Astrocyte (in vitro differentiated cells and primary cell): ENCODE data around the gene SPRED2.

Source experiments
- EZH2 ChIP-seq: IDR thresholded peaks from 2 replicates; pipeline ENCODE4 v1.6.1; 2012; ENCODE audit warnings: mild to moderate bottlenecking, low read length, inconsistent platforms; ENCODE audit not compliant: insufficient read depth
- TF ChIP-seq, protein P1 (sequence below): IDR thresholded peaks from 2 replicates; pipeline ENCODE4 v1.5.1; 2011; ENCODE audit warnings: low read depth, mild to moderate bottlenecking, inconsistent platforms, low read length, moderate library complexity; ENCODE audit not compliant: insufficient read depth

DNA sequence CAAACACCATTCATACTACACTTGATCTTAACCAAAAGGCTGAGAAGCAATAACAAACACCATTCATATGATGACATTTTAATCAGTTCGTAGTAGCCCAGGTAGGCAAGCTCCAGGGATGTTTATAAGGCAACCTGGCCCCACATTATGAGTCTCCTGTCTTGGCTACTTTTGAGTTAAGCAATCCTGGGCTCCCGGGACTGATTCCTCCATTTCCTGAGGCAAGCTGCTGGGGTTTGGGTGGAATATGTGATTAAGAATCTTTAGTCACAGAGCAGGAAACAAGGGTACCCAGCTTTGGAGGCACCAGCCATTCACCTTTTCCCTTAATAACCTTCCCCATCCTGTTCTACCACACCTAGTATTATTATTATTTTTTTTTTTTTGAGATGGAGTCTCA lies 24.5 kb upstream of the SPRED2 start:
- TF ChIP-seq, protein P1, sequence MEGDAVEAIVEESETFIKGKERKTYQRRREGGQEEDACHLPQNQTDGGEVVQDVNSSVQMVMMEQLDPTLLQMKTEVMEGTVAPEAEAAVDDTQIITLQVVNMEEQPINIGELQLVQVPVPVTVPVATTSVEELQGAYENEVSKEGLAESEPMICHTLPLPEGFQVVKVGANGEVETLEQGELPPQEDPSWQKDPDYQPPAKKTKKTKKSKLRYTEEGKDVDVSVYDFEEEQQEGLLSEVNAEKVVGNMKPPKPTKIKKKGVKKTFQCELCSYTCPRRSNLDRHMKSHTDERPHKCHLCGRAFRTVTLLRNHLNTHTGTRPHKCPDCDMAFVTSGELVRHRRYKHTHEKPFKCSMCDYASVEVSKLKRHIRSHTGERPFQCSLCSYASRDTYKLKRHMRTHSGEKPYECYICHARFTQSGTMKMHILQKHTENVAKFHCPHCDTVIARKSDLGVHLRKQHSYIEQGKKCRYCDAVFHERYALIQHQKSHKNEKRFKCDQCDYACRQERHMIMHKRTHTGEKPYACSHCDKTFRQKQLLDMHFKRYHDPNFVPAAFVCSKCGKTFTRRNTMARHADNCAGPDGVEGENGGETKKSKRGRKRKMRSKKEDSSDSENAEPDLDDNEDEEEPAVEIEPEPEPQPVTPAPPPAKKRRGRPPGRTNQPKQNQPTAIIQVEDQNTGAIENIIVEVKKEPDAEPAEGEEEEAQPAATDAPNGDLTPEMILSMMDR, result no peak
- no peak for TF ChIP-seq EZH2
